Stomach (tissue), 9 donors: Measurements from ENCODE around the gene SRL. TPM values are rescaled to one million over a fixed set of nuclear protein-coding genes. Genes with fewer than 3 reads are reported as not detected.
"Not testable (repeated sequence)": the region's sequence is repeated elsewhere in the genome, so short reads cannot be mapped to it uniquely, and the experiment has no call there.

Experiments used
- DNase-seq, 2 donors: peaks; one replicate each; pipeline versions ENCODE4 v3.0.0 to v3.0.0-alpha.2; 2013 to 2019
- H3K27ac ChIP-seq, 5 donors: fragments of 200-600 bp in 4 of 5; sonication (generic) in 4 of 5; one replicate each; pipeline ENCODE4 v1.5.1; 2013 to 2019; ENCODE audit warnings: mild to moderate bottlenecking in 1 of 5, moderate library complexity in 1 of 5
- H3K27me3 ChIP-seq, 3 donors: fragments of 200-600 bp; sonication (generic); one replicate each; pipeline ENCODE4 v1.5.1; 2017 to 2019; ENCODE audit warnings: mixed run types in 1 of 3
- H3K36me3 ChIP-seq, 4 donors: fragments of 200-600 bp; sonication (generic); 1 replicate in 3 of 4; 2 replicates in 1 of 4; pipeline ENCODE4 v1.5.1; 2016 to 2019
- H3K4me1 ChIP-seq, 4 donors: fragments of 200-600 bp; sonication (generic); one replicate each; pipeline ENCODE4 v1.5.1; 2016 to 2019
- H3K4me3 ChIP-seq, 4 donors: fragments of 200-600 bp; sonication (generic) in 3 of 4; one replicate each; pipeline ENCODE4 v1.5.1; 2016 to 2019; ENCODE audit warnings: mild to moderate bottlenecking in 1 of 4
- H3K9me3 ChIP-seq, 4 donors: fragments of 200-600 bp; sonication (generic); one replicate each; pipeline ENCODE4 v1.5.1; 2016 to 2019
- EP300 ChIP-seq: sonication (generic); formaldehyde crosslinking; IDR thresholded peaks from one replicate; pipeline ENCODE4 v1.6.1; 2017; ENCODE audit warnings: antibody characterized with exemption
- POLR2A ChIP-seq, 4 donors: fragments of 450-650 bp; IDR thresholded peaks; one replicate each; pipeline ENCODE4 v1.6.1; 2016; ENCODE audit warnings: antibody characterized with exemption in 4 of 4, control low read depth in 2 of 4, mild to moderate bottlenecking in 1 of 4, moderate library complexity in 1 of 4
- POLR2AphosphoS5 ChIP-seq, 3 donors: sonication (generic); formaldehyde crosslinking; IDR thresholded peaks; one replicate each; pipeline ENCODE4 v1.6.1; 2016; ENCODE audit warnings: antibody characterized with exemption in 3 of 3
- WGBS, 5 donors: extraction: QIAGEN DNeasy Blood & Tissue Kit in 3 of 5; methylation state at CpG; one replicate each; pipeline versions ENCODE4 v1.1.5 to v1.1.7; 2013 to 2018; 5-methylcytosine and 5-hydroxymethylcytosine counted together
- intact Hi-C: fragments of 100-400 bp; cut with DNase I; formaldehyde crosslinking; loops from one replicate; pipeline ENCODE4 v1.15.1; 2023; ENCODE audit warnings: low total_unique reads
- polyA plus RNA-seq, 3 donors: library from polyadenylated mRNA; stranded (reverse); fragments of 200-250 nt; gene quantifications; one replicate each; pipeline ENCODE4 v1.2.3, GENCODE V29; 2013
- total RNA-seq, 5 donors: library from RNA; depleted of rRNA; stranded (reverse); fragments of >200 nt; gene quantifications; one replicate each; pipeline versions ENCODE4 v1.1.0 to v1.2.3, GENCODE V29; 2014 to 2016
- TF ChIP-seq, protein P1 (sequence below), 7 experiments: fragments of 450-650 bp in 4 of 7; fragments of 200-600 bp in 3 of 7; sonication (generic) in 3 of 7; IDR thresholded peaks; one replicate each; pipeline ENCODE4 v1.5.1; 2016 to 2019; ENCODE audit warnings: antibody characterized with exemption in 7 of 7, control low read depth in 2 of 7, mild to moderate bottlenecking in 1 of 7
- donor health status: healthy with polysubstance abuse.
- donor health status: Bipolar disorder and iron deficiency.
- donor health status: healthy.

The SRL gene
- total and polyA plus RNA-seq, 8 donors, result 0.31 to 1.5 (median 0.65) TPM; not detected in 4

DNA sequence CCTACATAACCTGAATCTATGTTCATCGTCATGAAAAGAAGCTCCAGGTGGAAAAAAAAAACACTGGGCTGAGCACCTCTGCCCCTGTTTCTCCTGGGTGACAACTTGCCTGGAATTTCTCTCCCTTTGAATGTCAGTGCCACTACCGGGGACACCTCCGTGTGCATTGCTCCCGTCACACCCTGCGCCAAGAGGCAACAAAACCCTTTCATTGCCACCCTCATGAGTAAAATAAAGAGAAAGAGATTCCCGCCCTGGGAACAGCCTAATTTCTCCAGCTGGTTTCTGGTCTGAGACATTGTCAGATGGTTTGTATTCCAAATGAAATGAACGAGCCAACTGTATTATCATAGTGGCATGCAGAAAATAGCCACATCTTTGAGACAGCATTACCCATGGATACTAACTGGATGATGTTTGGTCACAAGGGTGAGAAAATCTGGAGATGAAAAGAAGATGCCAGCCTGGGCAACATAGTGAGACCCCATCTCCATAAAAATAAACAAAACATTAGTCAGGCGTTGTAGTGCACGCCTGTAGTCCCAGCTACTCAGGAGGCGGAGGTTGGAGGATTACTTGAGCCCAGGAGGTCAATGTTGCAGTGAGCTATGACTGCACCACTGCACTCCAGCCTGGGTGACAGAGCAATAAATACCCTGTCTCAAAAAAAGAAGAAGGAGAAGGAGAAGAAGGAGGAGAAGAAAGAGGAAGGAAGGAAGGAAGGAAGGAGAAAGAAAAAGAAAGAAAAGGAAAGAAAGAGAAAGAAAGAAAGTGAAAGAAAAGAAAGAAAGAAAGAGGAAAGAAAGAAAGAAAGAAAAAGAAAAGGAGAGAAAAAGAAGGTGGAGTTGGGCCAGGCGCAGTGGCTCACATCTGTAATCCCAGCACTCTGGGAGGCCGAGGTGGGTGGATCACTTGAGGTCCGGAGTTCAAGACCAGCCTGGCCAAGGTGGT, 83.5 kb downstream of the SRL start:
- no peak for DNase-seq
- Histone ChIP-seq H3K27me3 (no peaks in the 10 kb centered on the region), H3K27ac (no peak overlapping the region), H3K36me3 (no peaks in the 10 kb centered on the region), H3K4me3 (no peak overlapping the region), H3K9me3 (no peaks in the 10 kb centered on the region), H3K4me1 (no peaks in the 10 kb centered on the region)
- intact Hi-C loops, result no loop called here
- TF ChIP-seq, protein P1, sequence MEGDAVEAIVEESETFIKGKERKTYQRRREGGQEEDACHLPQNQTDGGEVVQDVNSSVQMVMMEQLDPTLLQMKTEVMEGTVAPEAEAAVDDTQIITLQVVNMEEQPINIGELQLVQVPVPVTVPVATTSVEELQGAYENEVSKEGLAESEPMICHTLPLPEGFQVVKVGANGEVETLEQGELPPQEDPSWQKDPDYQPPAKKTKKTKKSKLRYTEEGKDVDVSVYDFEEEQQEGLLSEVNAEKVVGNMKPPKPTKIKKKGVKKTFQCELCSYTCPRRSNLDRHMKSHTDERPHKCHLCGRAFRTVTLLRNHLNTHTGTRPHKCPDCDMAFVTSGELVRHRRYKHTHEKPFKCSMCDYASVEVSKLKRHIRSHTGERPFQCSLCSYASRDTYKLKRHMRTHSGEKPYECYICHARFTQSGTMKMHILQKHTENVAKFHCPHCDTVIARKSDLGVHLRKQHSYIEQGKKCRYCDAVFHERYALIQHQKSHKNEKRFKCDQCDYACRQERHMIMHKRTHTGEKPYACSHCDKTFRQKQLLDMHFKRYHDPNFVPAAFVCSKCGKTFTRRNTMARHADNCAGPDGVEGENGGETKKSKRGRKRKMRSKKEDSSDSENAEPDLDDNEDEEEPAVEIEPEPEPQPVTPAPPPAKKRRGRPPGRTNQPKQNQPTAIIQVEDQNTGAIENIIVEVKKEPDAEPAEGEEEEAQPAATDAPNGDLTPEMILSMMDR (IDR thresholded peaks at IDR 0.05), result no peak
- TF ChIP-seq POLR2AphosphoS5 (IDR thresholded peaks at IDR 0.05) (no peak), POLR2A (IDR thresholded peaks at IDR 0.05) (no peak), EP300 (no peak)
- WGBS, 5 donors, result 69 to 77% (median 76%) methylated on average over 13 of the region's 13 CpGs

- Histone ChIP-seq H3K4me1 (no peaks in the 10 kb centered on the region), H3K4me3 (no peak overlapping the region), H3K9me3 (no peaks in the 10 kb centered on the region), H3K27me3 (no peaks in the 10 kb centered on the region), H3K36me3 (no peaks in the 10 kb centered on the region), H3K27ac (no peak overlapping the region)
- no peak for DNase-seq
- intact Hi-C loops, result no loop called here
- WGBS, 5 donors, result 40 to 56% (median 55%) methylated on average over 4 of the region's 4 CpGs
- TF ChIP-seq POLR2A (IDR thresholded peaks at IDR 0.05) (no peak), POLR2AphosphoS5 (IDR thresholded peaks at IDR 0.05) (no peak), EP300 (no peak)
- TF ChIP-seq, protein P1 (IDR thresholded peaks at IDR 0.05), result no peak
Observed at GRCh38 chr16:4157376-4157825, 84.5 kb downstream of the SRL start.

- H3K9me3 ChIP-seq, H3K4me1 ChIP-seq, H3K4me3 ChIP-seq, H3K27ac ChIP-seq, H3K27me3 ChIP-seq, intact Hi-C loops, DNase-seq, H3K36me3 ChIP-seq: not testable (repeated sequence)
- 82 to 85% (median 85%) methylated on average over 3 of the region's 3 CpGs for WGBS, 5 donors
Observed at GRCh38 chr16:4156503-4156902, 85.4 kb downstream of the SRL start.

DNA sequence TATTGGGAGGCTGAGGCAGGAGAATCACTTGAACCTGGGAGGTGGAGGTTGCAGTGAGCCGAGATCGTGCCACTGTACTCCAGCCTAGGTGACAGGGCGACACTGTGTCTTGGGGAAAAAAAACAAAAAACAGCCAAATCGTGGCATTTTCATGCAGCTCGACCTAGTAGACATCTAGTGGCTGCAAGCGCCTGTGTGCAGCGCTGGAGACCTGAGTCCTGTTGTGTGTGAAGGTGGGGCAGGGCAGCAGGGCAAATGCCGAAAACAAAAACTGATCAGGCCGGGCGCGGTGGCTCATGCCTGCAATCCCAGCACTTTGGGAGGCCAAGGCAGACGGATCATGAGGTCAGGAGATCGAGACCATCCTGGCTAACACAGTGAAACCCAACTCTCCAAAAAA, 88.5 kb downstream of the SRL start:
- H3K36me3 ChIP-seq, H3K9me3 ChIP-seq, DNase-seq, H3K27me3 ChIP-seq, H3K27ac ChIP-seq, H3K4me1 ChIP-seq, intact Hi-C loops, H3K4me3 ChIP-seq: not testable (repeated sequence)
- 78 to 91% (median 81%) methylated on average over 13 of the region's 13 CpGs for WGBS, 5 donors

GRCh38 chr16:4152267-4152666, 89.6 kb downstream of the SRL start:
- no peaks in the 10 kb centered on the region for H3K4me1 ChIP-seq

More at GRCh38 chr16:4152267-4152666, 89.6 kb downstream of the SRL start:
- no peak for DNase-seq
- TF ChIP-seq POLR2A (IDR thresholded peaks at IDR 0.05) (no peak), EP300 (no peak), POLR2AphosphoS5 (IDR thresholded peaks at IDR 0.05) (no peak)
- TF ChIP-seq, protein P1 (IDR thresholded peaks at IDR 0.05), result no peak
- WGBS, 5 donors, result 67 to 86% (median 80%) methylated on average over 4 to 5 of the region's 5 CpGs
- Histone ChIP-seq H3K27ac (no peak overlapping the region), H3K9me3 (no peaks in the 10 kb centered on the region), H3K27me3 (no peaks in the 10 kb centered on the region), H3K36me3 (no peaks in the 10 kb centered on the region), H3K4me3 (no peak overlapping the region)
- intact Hi-C loops, result no loop called here
